NT2/D1 (cell line): ENCODE data around the gene AKR1D1.
"Not testable (repeated sequence)": the region's sequence is repeated elsewhere in the genome, so short reads cannot be mapped to it uniquely, and the experiment has no call there.

ENCODE experiments used
- DNase-seq: peaks from one replicate; pipeline ENCODE4 v3.0.0-alpha.2; 2011; ENCODE audit warnings: low read depth, low spot score
- H3K27me3 ChIP-seq: 2 replicates; pipeline ENCODE4 v1.6.0; 2011; ENCODE audit warnings: mild to moderate bottlenecking; ENCODE audit not compliant: insufficient read length, insufficient read depth
- H3K36me3 ChIP-seq: 2 replicates; pipeline ENCODE4 v1.6.1; 2011; ENCODE audit warnings: mild to moderate bottlenecking, low read length, mixed read lengths; ENCODE audit not compliant: insufficient read depth, insufficient read length
- H3K4me1 ChIP-seq: 2 replicates; pipeline ENCODE4 v1.5.1; 2011; ENCODE audit not compliant: insufficient read depth, insufficient read length
- H3K4me3 ChIP-seq: 2 replicates; pipeline ENCODE4 v1.5.1; 2011; ENCODE audit warnings: low read depth; ENCODE audit not compliant: insufficient read length
- H3K9ac ChIP-seq: 2 replicates; pipeline ENCODE4 v1.6.0; 2011; ENCODE audit warnings: low read depth; ENCODE audit not compliant: insufficient read length
- H3K9me3 ChIP-seq: 2 replicates; pipeline ENCODE4 v1.5.1; 2011; ENCODE audit warnings: mild to moderate bottlenecking, low read length; ENCODE audit not compliant: insufficient read depth
- SUZ12 ChIP-seq: IDR thresholded peaks from 2 replicates; pipeline ENCODE4 v1.6.1; 2011; ENCODE audit not compliant: insufficient read length, insufficient read depth; ENCODE audit errors: extremely low read depth
- YY1 ChIP-seq: IDR thresholded peaks from 2 replicates; pipeline ENCODE4 v1.6.1; 2011; ENCODE audit not compliant: insufficient read length, insufficient read depth
- ZNF274 ChIP-seq: IDR thresholded peaks from 2 replicates; pipeline ENCODE4 v1.6.1; 2011; ENCODE audit warnings: mild to moderate bottlenecking, low read depth, low read length

Gene AKR1D1

GRCh38 chr7:138089080-138089901 is 13.0 kb downstream of the AKR1D1 start:
- H3K9ac ChIP-seq: no peak overlapping the region
- no peak for TF ChIP-seq YY1
- TF ChIP-seq ZNF274: no peak
- TF ChIP-seq SUZ12: no peak
- no peak overlapping the region for H3K4me3 ChIP-seq
- no peaks in the 10 kb centered on the region for H3K27me3 ChIP-seq
- H3K4me1 ChIP-seq: no peaks in the 10 kb centered on the region
- no peaks in the 10 kb centered on the region for H3K36me3 ChIP-seq
- H3K9me3 ChIP-seq: no peaks in the 10 kb centered on the region
- DNase-seq: no peak

- no peaks in the 10 kb centered on the region for H3K9me3 ChIP-seq
- H3K4me3 ChIP-seq: no peak overlapping the region
- H3K36me3 ChIP-seq: no peaks in the 10 kb centered on the region
- H3K27me3 ChIP-seq: no peaks in the 10 kb centered on the region
- H3K9ac ChIP-seq: no peak overlapping the region
- DNase-seq: no peak
- no peak for TF ChIP-seq YY1
- no peak for TF ChIP-seq SUZ12
- TF ChIP-seq ZNF274: no peak
- H3K4me1 ChIP-seq: no peaks in the 10 kb centered on the region
These were observed 14.8 kb downstream of the AKR1D1 start for GRCh38 chr7:138091032-138091431.

GRCh38 chr7:138091840-138092239 is 15.6 kb downstream of the AKR1D1 start:
- H3K36me3 ChIP-seq, H3K9ac ChIP-seq, H3K9me3 ChIP-seq, DNase-seq, H3K27me3 ChIP-seq, H3K4me3 ChIP-seq, H3K4me1 ChIP-seq: not testable (repeated sequence)

- no peaks in the 10 kb centered on the region for H3K9me3 ChIP-seq
- no peak for TF ChIP-seq ZNF274
- TF ChIP-seq SUZ12: no peak
- TF ChIP-seq YY1: no peak
- no peaks in the 10 kb centered on the region for H3K4me1 ChIP-seq
- no peak overlapping the region for H3K4me3 ChIP-seq
- no peak for DNase-seq
- no peak overlapping the region for H3K9ac ChIP-seq
- H3K36me3 ChIP-seq: no peaks in the 10 kb centered on the region
- no peaks in the 10 kb centered on the region for H3K27me3 ChIP-seq
These were observed 16.3 kb downstream of the AKR1D1 start for GRCh38 chr7:138092486-138093028.

GRCh38 chr7:138095972-138096935 is 20.0 kb downstream of the AKR1D1 start:
- Histone ChIP-seq H3K36me3 (no peaks in the 10 kb centered on the region), H3K4me1 (no peaks in the 10 kb centered on the region), H3K4me3 (no peak overlapping the region), H3K9ac (no peak overlapping the region), H3K27me3 (no peaks in the 10 kb centered on the region), H3K9me3 (no peaks in the 10 kb centered on the region)
- TF ChIP-seq ZNF274 (no peak), SUZ12 (no peak), YY1 (no peak)
- no peak for DNase-seq

- Histone ChIP-seq H3K4me1 (no peaks in the 10 kb centered on the region), H3K9ac (no peak overlapping the region), H3K9me3 (no peaks in the 10 kb centered on the region), H3K27me3 (no peaks in the 10 kb centered on the region), H3K4me3 (no peak overlapping the region), H3K36me3 (no peaks in the 10 kb centered on the region)
- TF ChIP-seq SUZ12 (no peak), ZNF274 (no peak), YY1 (no peak)
- DNase-seq: no peak
These were observed 20.9 kb downstream of the AKR1D1 start for GRCh38 chr7:138097064-138097741.
